ENCODE results near the gene MAPKAP1.
"Not testable (repeated sequence)": the region's sequence is repeated elsewhere in the genome, so short reads cannot be mapped to it uniquely, and the experiment has no call there.

MAPKAP1 gene

DNA sequence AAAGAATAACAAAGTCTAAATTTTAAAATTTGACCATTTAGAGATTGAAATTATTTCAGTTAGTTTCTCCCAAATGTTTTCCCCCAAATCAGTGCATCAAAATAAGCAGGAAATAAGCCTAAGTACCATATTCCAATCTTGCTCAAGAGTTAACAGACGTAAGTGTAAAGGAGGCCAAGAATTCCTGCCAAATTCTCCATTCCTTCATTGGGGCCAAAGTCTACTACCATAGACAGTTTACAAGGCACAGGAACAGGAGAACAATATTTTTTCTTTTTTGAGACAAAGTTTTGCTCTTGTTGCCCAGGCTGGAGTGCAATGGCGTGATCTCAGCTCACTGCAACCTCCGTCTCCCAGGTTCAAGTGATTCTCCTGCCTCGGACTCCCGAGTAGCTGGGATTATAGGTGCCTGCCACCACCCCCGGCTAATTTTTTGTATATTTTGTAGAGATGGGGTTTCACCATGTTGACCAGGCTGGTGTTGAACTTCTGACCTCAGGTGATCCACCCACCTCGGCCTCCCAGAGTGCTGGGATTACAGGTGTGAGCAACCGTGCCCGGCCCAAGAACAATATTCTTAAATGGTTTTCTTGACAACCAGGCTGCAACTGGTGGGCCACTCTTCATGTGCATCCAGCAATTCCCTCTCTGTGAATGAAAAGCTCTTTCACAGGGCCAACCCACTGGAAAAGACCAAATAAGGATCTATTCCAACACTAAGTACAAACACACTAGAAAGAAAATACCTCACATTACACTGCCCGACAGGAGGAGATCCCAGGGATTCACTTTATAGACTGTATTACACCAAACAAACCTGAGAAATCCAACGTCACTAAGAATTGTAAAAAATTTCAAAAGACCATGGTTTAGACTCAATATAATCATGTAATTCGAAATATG lies 127.7 kb downstream of the MAPKAP1 start:
- H4K20me1 ChIP-seq (ENCODE audit: insufficient read depth, low read length) = no peaks in the 10 kb centered on the region
- peaks cover 8% of the 10 kb centered on the region for H3K9me3 ChIP-seq (ENCODE audit: insufficient read depth, low read length, severe bottlenecking)
- no peak overlapping the region for H3K4me2 ChIP-seq (ENCODE audit: insufficient read depth, low read length)
- no peak for DNase-seq
- no peaks in the 10 kb centered on the region for H3K79me2 ChIP-seq (ENCODE audit: insufficient read depth, low read length)
- TF ChIP-seq EZH2 (IDR thresholded peaks at IDR 0.05; ENCODE audit: borderline replicate concordance, low read depth, low read length, severe bottlenecking) = no peak
- TF ChIP-seq, protein P1, sequence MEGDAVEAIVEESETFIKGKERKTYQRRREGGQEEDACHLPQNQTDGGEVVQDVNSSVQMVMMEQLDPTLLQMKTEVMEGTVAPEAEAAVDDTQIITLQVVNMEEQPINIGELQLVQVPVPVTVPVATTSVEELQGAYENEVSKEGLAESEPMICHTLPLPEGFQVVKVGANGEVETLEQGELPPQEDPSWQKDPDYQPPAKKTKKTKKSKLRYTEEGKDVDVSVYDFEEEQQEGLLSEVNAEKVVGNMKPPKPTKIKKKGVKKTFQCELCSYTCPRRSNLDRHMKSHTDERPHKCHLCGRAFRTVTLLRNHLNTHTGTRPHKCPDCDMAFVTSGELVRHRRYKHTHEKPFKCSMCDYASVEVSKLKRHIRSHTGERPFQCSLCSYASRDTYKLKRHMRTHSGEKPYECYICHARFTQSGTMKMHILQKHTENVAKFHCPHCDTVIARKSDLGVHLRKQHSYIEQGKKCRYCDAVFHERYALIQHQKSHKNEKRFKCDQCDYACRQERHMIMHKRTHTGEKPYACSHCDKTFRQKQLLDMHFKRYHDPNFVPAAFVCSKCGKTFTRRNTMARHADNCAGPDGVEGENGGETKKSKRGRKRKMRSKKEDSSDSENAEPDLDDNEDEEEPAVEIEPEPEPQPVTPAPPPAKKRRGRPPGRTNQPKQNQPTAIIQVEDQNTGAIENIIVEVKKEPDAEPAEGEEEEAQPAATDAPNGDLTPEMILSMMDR (IDR thresholded peaks at IDR 0.05; ENCODE audit: borderline replicate concordance, extremely low read depth, low read length, poor library complexity, severe bottlenecking) = no peak
- H3K27me3 ChIP-seq (ENCODE audit: insufficient read depth, low read length, poor library complexity) = no peaks in the 10 kb centered on the region
- ATAC-seq (ENCODE audit: insufficient read depth, low read depth) = no peak
- no peak overlapping the region for H3K9ac ChIP-seq (ENCODE audit: low read depth, low read length)
- H3K4me1 ChIP-seq (ENCODE audit: insufficient read depth, low read length) = no peaks in the 10 kb centered on the region
- H2AFZ ChIP-seq (ENCODE audit: low read depth, low read length) = no peak overlapping the region
- peaks cover 20% of the 10 kb centered on the region for H3K36me3 ChIP-seq (ENCODE audit: insufficient read depth, low read length)
- no peak overlapping the region for H3K4me3 ChIP-seq (ENCODE audit: low read depth in 1 of 2, low read length in 2 of 2)
- no peak overlapping the region for H3K27ac ChIP-seq (ENCODE audit: low read length)

GRCh38 chr9:125574126-125574877 lies 132.7 kb downstream of the MAPKAP1 start:
- Histone ChIP-seq H3K9ac (ENCODE audit: low read depth, low read length) (no peak overlapping the region), H4K20me1 (ENCODE audit: insufficient read depth, low read length) (no peaks in the 10 kb centered on the region), H3K27me3 (ENCODE audit: insufficient read depth, low read length, poor library complexity) (no peaks in the 10 kb centered on the region), H3K79me2 (ENCODE audit: insufficient read depth, low read length) (no peaks in the 10 kb centered on the region), H3K27ac (ENCODE audit: low read length) (no peak overlapping the region), H3K36me3 (ENCODE audit: insufficient read depth, low read length) (peaks cover 27% of the 10 kb centered on the region), H3K4me1 (ENCODE audit: insufficient read depth, low read length) (no peaks in the 10 kb centered on the region), H3K4me3 (ENCODE audit: low read depth in 1 of 2, low read length in 2 of 2) (no peak overlapping the region), H2AFZ (ENCODE audit: low read depth, low read length) (no peak overlapping the region), H3K4me2 (ENCODE audit: insufficient read depth, low read length) (no peak overlapping the region), H3K9me3 (ENCODE audit: insufficient read depth, low read length, severe bottlenecking) (peaks cover 27% of the 10 kb centered on the region)
- no peak for DNase-seq
- TF ChIP-seq, protein P1 (IDR thresholded peaks at IDR 0.05; ENCODE audit: borderline replicate concordance, extremely low read depth, low read length, poor library complexity, severe bottlenecking) = no peak
- TF ChIP-seq EZH2 (IDR thresholded peaks at IDR 0.05; ENCODE audit: borderline replicate concordance, low read depth, low read length, severe bottlenecking) = no peak
- ATAC-seq (ENCODE audit: insufficient read depth, low read depth) = no peak

- not testable (repeated sequence) for ATAC-seq (ENCODE audit: insufficient read depth, low read depth); H3K79me2 ChIP-seq (ENCODE audit: insufficient read depth, low read length); H3K27me3 ChIP-seq (ENCODE audit: insufficient read depth, low read length, poor library complexity); H3K9ac ChIP-seq (ENCODE audit: low read depth, low read length); H3K4me3 ChIP-seq (ENCODE audit: low read depth in 1 of 2, low read length in 2 of 2); H4K20me1 ChIP-seq (ENCODE audit: insufficient read depth, low read length); H3K4me1 ChIP-seq (ENCODE audit: insufficient read depth, low read length); H2AFZ ChIP-seq (ENCODE audit: low read depth, low read length); H3K4me2 ChIP-seq (ENCODE audit: insufficient read depth, low read length); H3K27ac ChIP-seq (ENCODE audit: low read length); DNase-seq
- Histone ChIP-seq H3K36me3 (ENCODE audit: insufficient read depth, low read length) (peaks cover 27% of the 10 kb centered on the region), H3K9me3 (ENCODE audit: insufficient read depth, low read length, severe bottlenecking) (peaks cover 27% of the 10 kb centered on the region)
Measured at GRCh38 chr9:125572461-125572860, 134.5 kb downstream of the MAPKAP1 start.

- H3K4me3 ChIP-seq (ENCODE audit: low read depth in 1 of 2, low read length in 2 of 2); DNase-seq; H3K9ac ChIP-seq (ENCODE audit: low read depth, low read length); H3K27me3 ChIP-seq (ENCODE audit: insufficient read depth, low read length, poor library complexity); H3K4me2 ChIP-seq (ENCODE audit: insufficient read depth, low read length); H3K4me1 ChIP-seq (ENCODE audit: insufficient read depth, low read length); H4K20me1 ChIP-seq (ENCODE audit: insufficient read depth, low read length); H3K79me2 ChIP-seq (ENCODE audit: insufficient read depth, low read length); H3K27ac ChIP-seq (ENCODE audit: low read length); ATAC-seq (ENCODE audit: insufficient read depth, low read depth); H2AFZ ChIP-seq (ENCODE audit: low read depth, low read length): not testable (repeated sequence)
- peaks cover 27% of the 10 kb centered on the region for H3K36me3 ChIP-seq (ENCODE audit: insufficient read depth, low read length)
- H3K9me3 ChIP-seq (ENCODE audit: insufficient read depth, low read length, severe bottlenecking) = peaks cover 27% of the 10 kb centered on the region
Measured at GRCh38 chr9:125571824-125572223, 135.2 kb downstream of the MAPKAP1 start.

Measured in DND-41 (cell line).